ENCODE measurements around the gene CCK.

DNA sequence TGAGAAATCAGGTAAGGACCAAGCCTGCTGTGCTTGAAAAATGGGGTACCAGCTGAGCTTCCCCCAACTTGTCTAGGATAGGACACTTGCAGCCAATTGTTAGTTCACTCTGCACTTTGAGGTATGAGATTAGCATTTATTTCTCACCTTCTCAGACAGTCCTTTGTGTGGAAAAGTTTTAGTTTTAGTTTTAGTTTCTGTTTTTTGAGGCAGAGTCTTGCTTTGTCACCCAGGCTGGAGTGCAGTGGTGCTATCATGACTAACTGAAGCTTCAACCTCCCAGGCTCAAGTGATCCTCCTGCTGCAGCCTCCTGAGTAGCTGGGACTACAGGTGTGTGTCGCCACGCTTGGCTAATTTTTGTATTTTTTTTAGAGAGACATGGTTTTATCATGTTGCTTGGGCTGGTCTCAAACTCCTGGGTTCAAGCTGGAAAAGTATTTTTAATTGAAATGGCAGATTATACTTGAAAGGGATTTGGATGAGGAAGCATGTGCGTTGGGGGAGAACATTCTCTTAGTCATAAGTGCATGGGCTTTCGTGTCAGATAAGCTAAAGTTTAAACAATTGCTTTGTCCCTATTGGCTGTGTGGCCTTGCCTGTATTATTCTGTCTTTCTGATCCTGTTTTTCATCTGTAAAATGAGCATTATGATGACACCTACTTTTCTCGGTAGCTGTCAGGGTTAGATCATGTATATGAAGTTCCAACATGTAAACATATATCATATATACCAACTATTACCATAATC is 25.2 kb upstream of the CCK start:
- TF ChIP-seq POLR2A (IDR thresholded peaks at IDR 0.05; ENCODE audit: low read depth, low read length), result no peak
- TF ChIP-seq POLR2AphosphoS5 (IDR thresholded peaks at IDR 0.05; ENCODE audit: low read depth, low read length), result no peak

Measured in GM12892 (cell line).